ENCODE results near the gene CCT2. TPM values are rescaled to one million over a fixed set of nuclear protein-coding genes. Genes with fewer than 3 reads are reported as not detected.
A peak's percentile ranks its signal among the peaks of the same experiment; 100 is the strongest.

CCT2 gene
- 100 to 1,000 TPM in 11 of 12 donors, not detected in 1; 138 to 223 (median 196) TPM for polyA plus RNA-seq (ENCODE audit: insufficient read length in 12 of 12)
- long read RNA-seq, donor 1, transcript CCT2-201 (16 exons, 2,041 nt) = major isoform, 17 of 130 reads
- long read RNA-seq, donor 1, transcript CCT2-211 (2 exons, 567 nt) = minor isoform, 12 of 130 reads
- long read RNA-seq, donor 1, partial matches to known transcripts = 96 of 130 reads
- long read RNA-seq, donor 1, other reads (novel, unspliced or antisense) = 0 of 130 reads
- long read RNA-seq, donor 2, transcript CCT2-212 (7 exons, 776 nt) = minor isoform, 7 of 141 reads
- long read RNA-seq, donor 2, transcript CCT2-211 (2 exons, 567 nt) = minor isoform, 6 of 141 reads
- long read RNA-seq, donor 2, transcript CCT2-201 (16 exons, 2,041 nt) = major isoform, 52 of 141 reads
- long read RNA-seq, donor 2, partial matches to known transcripts = 74 of 141 reads
- long read RNA-seq, donor 2, other reads (novel, unspliced or antisense) = 0 of 141 reads
- long read RNA-seq, donor 3, transcript CCT2-201 (16 exons, 2,041 nt) = major isoform, 16 of 51 reads
- long read RNA-seq, donor 3, transcript CCT2-211 (2 exons, 567 nt) = minor isoform, 6 of 51 reads
- long read RNA-seq, donor 3, partial matches to known transcripts = 26 of 51 reads
- long read RNA-seq, donor 3, other reads (novel, unspliced or antisense) = 0 of 51 reads
- long read RNA-seq, donor 4, transcript CCT2-201 (16 exons, 2,041 nt) = major isoform, 18 of 46 reads
- long read RNA-seq, donor 4, partial matches to known transcripts = 23 of 46 reads
- long read RNA-seq, donor 4, other reads (novel, unspliced or antisense) = 0 of 46 reads
- long read RNA-seq, donor 5 = 0 reads
- long read RNA-seq, donor 6, transcript CCT2-211 (2 exons, 567 nt) = minor isoform, 10 of 56 reads
- long read RNA-seq, donor 6, transcript CCT2-201 (16 exons, 2,041 nt) = major isoform, 27 of 56 reads
- long read RNA-seq, donor 6, partial matches to known transcripts = 12 of 56 reads
- long read RNA-seq, donor 6, other reads (novel, unspliced or antisense) = 0 of 56 reads
- long read RNA-seq, donor 7, transcript CCT2-201 (16 exons, 2,041 nt) = major isoform, 16 of 35 reads
- long read RNA-seq, donor 7, transcript CCT2-211 (2 exons, 567 nt) = minor isoform, 10 of 35 reads
- long read RNA-seq, donor 7, partial matches to known transcripts = 8 of 35 reads
- long read RNA-seq, donor 7, other reads (novel, unspliced or antisense) = 0 of 35 reads
- long read RNA-seq, donor 8, transcript CCT2-212 (7 exons, 776 nt) = minor isoform, 10 of 130 reads
- long read RNA-seq, donor 8, transcript CCT2-201 (16 exons, 2,041 nt) = major isoform, 37 of 130 reads
- long read RNA-seq, donor 8, transcript CCT2-211 (2 exons, 567 nt) = minor isoform, 6 of 130 reads
- long read RNA-seq, donor 8, partial matches to known transcripts = 74 of 130 reads
- long read RNA-seq, donor 8, other reads (novel, unspliced or antisense) = 0 of 130 reads
- long read RNA-seq, donor 9, transcript CCT2-201 (16 exons, 2,041 nt) = major isoform, 13 of 64 reads
- long read RNA-seq, donor 9, partial matches to known transcripts = 43 of 64 reads
- long read RNA-seq, donor 9, other reads (novel, unspliced or antisense) = 0 of 64 reads
- long read RNA-seq, donor 10, transcript CCT2-201 (16 exons, 2,041 nt) = major isoform, 32 of 93 reads
- long read RNA-seq, donor 10, partial matches to known transcripts = 52 of 93 reads
- long read RNA-seq, donor 10, other reads (novel, unspliced or antisense) = 0 of 93 reads
- long read RNA-seq, donor 11, transcript CCT2-212 (7 exons, 776 nt) = minor isoform, 5 of 128 reads
- long read RNA-seq, donor 11, transcript CCT2-201 (16 exons, 2,041 nt) = major isoform, 47 of 128 reads
- long read RNA-seq, donor 11, transcript CCT2-211 (2 exons, 567 nt) = minor isoform, 7 of 128 reads
- long read RNA-seq, donor 11, partial matches to known transcripts = 65 of 128 reads
- long read RNA-seq, donor 11, other reads (novel, unspliced or antisense) = 0 of 128 reads

DNA sequence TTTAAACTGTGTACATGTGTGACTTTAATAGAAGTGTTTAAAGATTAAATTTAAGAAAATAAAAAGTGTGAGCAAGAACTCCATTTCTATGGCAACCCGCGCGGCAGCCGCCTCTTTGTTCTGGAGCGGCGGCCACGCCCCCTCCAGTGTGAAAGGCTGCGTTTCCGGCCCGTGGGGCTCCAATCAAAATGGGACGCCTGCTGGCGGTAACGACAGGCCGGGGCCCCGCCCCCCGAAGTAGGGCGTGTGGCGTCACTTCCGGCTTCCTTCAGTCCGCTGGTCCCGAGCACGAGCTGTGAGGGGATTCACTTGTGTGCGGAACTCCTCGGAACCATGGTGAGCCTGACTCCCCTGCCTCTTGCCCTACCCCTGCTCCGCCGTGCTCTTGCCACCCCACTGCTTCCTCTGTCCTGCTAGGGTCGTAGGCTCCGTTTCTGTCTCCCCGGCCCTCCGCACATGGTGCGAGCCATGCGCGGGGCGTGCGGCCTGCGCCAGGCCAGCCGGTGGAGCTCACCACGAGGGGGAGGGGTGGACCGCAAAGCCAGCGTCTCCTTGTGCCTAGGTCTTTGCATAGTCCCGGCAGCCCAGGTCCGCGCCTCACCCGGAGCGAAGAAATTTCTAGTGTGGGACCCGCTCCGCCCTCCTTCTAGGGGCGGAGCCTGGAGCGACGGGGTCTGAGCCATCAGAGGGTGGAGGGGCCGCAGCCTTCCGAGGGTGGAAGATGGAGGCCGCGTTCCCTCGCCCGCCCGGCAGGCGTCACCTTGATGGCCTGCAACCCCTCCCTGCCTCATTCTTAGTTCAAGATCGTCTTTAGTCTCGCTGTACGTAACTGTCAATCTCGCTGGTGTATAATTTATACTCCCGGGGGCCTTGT, at the start of gene CCT2:
CCT2 (plus strand) TSS at position 271 of the 874 bp plus-strand sequence; CDS start at position 334, 63 bp downstream.
- DNase-seq = peak; percentile 98

DNA sequence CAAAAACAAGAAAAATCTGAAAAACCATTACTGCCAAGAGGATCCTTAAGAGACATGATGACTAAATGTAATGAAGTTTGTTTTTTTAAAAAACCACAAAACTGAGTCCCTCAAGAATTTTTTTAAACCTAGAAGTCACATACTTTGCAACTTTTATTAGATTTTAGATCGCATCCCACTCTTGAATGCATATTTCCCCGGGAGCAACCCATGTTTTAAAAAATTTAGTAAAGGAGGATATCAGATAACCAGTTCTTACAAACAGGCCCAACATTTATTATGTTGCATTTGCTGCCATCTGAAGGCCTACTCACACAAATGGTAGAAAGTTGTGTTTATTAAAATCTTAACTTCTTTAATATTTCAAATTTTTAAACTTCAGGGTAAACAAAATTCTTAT, 44.3 kb upstream of the CCT2 start:
- DNase-seq = no peak

DNA sequence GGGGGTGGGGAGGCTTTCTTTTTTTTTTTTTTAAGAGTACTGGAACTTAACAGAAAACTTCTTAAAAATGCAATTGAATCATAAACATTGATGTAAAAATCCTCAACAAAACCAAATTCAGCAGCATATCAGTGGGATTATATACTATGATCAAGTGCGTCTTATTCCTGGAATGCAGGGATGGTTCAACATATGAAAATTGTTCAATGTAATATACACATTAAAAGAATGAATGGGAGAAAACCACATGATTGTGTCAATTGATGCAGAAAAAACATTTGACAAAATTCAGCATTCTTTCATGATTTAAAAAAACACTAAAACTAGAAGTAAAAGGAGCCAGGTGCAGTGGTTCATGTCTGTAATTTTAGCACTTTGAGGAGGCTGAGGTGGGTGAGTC, 41.2 kb upstream of the CCT2 start:
- no peak for DNase-seq

DNA sequence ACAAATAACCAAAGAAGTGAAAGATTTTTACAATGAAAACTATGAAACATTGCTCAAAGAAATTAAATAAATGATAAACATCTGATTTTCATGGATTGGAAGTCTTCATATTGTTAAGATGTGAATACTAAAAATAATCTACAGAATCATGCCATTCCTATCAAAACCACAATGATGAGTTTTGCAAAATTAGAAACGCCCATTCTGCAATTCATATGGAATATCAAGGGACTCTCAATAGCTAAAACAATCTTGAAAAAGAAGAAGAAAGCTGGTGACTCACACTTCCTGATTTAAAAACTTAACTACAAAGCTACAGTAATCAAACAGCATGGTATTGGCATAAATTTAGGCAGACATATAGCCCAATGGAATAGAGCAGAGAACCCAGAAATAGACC, 40.2 kb upstream of the CCT2 start:
- no peak for DNase-seq

DNA sequence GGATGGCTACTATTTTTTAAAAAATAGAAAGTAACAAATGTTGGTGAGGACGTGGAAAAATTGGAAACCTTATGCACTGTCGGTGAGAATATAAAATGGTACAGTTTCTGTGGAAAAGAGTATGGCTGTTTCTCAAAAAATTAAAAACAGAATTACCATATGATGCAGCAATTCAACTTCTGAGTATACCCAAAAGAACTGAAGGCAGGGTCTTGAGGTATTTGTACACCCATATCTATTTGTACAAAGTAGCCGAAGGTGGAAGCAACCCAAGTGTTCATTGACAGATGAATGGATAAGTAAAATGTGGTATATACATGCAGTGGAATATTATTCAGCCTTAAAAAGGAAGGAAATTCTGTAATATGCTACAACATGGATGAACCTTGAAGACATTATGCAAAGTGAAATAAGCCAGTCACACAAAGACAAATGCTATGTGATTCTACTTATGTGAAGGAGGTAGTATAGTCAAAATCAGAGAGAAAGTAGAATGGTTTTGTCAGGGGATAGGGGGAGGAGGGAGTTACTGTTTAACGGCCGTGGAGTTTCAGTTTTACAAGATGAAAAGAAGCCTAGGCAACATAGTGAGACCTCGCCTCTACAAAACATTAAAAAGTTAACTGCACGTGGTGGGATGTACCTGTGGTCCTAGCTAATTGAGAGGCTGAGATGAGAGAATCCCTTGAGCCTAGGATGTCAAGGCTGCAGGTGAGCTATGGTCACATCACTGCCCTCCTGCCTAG, 38.4 kb upstream of the CCT2 start:
- no peak for DNase-seq

DNA sequence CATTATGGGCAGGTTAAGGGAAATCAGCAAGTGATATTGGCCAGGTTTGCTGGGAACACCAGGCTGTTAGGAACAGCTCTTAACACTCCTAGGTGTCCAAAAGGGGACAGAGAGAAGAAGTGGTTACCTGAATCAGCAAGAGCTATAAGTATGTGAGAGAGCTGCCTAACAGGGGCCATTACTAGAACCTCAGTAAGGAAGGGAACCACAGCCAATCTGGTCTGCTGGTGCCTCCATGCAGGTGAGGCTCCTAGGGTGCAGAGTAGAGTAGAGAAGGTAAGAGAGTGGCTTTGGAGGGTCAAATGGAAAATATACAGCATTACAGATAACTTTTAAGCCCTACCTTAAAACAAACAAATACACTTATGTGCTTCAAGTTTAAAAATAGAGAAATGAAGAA, 36.6 kb upstream of the CCT2 start:
- DNase-seq = no peak

DNA sequence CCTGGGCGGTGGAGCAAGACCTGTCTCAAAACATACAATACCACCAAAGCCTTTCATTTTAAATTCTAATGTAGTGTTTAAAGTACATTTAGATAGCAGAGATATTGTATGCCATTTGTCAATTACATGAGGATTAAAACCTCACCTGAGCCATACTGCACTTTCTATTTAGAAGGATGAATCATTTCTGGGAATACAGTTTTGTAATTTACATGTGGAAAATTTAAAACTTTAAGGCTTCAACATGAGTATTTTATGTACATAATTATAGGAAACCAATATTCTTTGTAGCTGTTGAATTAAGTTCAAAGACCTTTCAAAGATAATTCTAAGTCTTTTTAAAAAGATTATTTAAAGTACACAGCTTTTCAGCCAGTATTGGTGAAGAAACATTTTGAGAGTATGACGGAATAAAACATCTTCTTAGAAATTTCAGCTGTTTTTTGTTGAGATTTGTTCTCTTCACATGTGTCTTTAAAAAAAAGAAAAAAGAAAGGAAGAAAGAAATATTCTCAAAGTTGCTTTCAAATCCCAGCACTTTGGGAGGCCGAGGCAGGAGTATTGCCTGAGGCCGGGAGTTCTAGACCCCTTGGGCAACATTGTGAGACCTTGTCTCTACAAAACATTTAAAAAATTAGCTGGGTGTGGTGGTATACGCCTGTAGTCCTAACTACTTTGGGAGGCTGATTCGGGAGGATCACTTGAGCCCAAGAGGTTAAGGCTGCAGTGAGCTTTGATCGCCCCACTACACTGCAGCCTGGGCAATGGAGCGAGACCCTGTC, 34.5 kb upstream of the CCT2 start:
- DNase-seq = no peak

DNA sequence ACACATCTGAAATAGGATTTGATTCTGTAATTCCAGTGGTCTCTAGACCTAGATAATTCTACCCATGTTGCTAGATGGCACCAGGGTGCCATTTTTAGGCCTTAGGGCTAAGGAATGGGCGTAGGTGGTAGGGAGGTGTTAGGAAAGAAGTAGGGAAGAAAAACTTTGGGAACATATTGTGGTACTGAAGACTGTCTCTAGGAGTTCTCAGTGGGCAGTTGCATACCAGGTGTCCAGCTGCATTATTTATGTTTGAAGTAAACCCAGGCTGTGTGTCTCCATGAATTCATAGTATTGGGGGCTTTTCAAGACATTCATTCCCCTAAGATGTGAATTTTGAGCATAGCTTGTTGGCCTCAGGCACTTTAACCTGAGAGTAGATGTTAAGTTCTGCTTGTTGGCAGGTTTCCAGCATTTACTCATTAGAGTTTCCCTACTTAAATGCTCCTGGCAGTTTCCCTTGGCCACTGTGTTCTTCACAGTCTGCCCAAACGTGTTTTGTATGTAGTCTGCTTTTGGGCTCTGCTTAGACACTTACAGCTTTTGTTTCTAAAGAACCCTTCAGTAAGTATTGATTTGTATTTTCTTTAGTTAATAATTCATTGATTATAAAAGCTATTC, 31.5 kb upstream of the CCT2 start:
- DNase-seq = no peak

DNA sequence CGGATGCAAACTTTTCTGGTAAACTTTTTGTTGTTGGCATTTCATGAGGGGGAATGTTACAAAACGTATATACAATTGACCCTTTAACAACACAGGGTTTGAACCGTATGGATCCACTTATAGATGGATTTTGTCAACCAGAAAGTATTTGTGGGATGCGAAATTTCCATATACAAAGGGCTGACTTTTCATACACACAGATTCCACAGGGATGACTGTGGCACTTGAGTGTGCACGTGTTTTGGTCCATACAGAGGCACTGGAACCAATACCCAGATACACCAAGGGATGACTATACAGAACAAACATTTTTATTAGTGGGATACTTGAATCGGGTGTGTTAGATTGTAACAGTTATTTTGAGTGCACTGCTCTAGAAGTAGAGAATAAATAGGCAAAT, 29.8 kb upstream of the CCT2 start:
- DNase-seq = no peak

DNA sequence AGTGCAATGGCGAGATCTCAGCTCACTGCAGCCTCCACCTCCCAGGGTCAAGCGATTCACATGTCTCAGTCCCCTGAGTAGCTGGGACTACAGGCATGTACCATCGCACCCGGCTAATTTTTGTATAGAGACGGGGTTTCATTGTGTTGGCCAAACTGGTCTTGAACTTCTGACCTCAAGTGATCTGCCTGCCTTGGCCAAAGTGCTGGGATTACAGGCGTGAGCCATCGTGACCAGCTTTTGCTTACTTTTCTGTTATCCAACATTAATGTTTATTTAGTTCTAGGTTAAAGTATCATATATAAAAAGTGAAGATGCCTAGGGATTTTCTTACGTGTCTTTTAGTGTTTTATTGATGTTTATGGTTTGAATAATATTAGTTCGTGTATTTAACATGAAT, 28.9 kb upstream of the CCT2 start:
- no peak for DNase-seq

DNA sequence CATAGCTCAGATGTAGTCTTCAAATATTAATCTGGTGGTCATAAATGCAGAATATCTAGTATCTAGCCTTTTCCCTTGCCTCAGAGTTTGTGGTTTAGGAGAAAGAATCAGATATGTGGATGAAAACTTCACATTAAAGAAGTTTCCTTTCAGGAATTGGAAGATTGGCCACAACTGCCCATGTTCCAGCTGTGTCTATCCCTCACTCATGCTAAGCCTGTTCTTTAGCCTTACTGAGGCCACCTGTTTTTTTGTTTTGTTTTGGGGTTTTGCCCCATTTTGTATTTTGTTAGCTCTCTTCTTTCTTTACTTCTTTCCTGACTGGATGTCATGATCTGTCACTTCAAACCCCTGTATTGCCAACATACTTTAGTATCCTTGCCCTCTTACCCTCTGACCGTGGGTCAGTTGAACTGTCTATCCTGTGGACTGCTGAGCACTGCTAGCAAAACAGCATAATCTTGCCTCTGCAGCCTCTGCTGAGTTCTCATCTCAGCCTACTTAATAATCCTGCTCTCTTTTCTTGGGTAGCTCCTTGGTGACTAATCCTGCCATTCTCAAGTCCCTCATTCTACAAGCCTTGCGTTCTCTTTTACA, 22.0 kb upstream of the CCT2 start:
- DNase-seq = no peak

DNA sequence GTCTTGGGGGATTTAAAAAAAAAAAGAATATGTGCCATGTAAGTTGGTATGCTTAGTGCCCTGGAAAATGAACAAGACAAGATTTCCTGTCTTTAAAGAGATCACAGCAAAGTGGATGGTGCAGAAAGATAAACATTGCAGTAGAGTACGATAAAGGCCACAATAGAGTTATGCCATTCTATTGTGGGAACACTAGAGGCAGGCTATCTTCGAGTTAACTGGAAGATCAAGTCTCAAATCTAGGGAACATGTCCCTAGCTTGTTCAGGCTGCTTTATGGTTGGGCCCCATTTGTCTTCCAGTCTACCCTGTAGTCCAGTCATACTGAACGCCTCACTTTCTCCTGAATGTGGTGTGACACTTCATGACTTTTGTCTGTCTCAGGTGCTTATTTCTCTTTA, 18.7 kb upstream of the CCT2 start:
- no peak for DNase-seq

DNA sequence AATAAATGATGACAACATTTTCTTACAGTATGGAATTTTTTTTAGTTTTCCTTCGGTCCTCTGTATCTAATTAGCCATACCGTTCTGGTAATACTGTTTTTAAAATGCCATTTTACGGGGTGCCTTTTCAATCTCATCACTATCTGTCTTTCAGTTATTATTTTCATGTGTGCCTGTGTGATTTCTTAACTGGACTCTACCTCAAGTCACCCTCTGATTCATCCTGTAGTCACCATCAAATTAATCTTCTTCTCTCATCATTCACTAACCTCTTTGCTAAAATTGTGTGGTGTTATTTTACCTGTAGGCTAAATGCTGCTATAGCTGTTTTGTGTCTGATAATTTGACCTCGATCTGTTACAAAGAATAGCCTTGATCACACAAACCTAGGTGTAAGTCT, 16.0 kb upstream of the CCT2 start:
- DNase-seq = no peak

DNA sequence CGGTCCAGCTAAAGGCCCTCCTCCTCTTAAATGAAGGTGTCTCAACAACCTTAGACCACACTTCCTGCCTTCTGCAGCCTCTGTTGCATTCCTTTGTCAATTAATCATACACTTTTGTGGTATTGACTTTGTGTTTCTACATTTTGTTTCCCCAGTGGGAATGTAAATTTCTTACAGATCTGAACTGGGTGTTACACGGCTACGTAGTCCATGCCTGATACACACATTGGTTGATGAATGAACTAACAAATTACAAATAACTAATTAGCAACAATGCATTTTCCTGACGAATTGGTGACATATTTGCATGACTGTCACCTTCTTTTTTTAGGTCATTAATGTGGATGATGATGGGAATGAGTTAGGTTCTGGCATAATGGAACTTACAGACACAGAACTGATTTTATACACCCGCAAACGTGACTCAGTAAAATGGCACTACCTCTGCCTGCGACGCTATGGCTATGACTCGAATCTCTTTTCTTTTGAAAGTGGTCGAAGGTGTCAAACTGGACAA, 15.2 kb upstream of the CCT2 start:
- no peak for DNase-seq

DNA sequence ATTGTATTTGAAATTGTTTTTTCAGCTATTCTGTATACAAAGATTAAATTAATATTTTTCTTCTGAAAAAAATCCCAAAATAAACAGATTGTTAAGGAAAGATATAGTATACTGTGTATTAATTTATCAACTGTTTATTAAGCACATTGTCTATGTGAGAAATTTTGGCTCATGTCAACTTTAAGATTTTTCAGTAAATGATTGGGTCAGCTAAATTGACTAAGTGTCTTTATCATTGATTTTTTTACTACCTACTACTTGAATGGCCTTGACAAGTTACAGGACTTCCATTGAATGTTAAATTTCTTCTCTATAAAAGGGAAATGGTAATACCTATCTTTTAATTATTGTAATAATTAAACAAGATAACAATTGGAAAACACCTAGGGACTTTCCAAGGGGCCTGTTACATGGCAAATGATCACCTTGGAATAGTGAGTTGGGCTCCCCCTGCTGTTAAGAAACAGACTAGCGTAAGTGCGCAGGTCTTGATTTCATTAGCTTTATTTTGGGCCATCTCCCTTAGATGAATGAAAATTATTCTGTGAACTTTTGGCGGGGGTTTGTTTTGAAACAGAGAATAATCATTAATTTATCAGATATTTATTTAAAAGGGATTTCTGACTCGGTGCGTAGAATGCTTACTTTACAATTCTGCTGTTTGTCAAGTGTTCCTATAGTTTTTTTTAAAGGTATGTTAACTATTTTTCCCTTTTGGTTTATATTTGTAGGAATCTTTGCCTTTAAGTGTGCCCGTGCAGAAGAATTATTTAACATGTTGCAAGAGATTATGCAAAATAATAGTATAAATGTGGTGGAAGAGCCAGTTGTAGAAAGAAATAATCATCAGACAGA, 14.5 kb upstream of the CCT2 start:
- DNase-seq = peak; percentile 57

DNA sequence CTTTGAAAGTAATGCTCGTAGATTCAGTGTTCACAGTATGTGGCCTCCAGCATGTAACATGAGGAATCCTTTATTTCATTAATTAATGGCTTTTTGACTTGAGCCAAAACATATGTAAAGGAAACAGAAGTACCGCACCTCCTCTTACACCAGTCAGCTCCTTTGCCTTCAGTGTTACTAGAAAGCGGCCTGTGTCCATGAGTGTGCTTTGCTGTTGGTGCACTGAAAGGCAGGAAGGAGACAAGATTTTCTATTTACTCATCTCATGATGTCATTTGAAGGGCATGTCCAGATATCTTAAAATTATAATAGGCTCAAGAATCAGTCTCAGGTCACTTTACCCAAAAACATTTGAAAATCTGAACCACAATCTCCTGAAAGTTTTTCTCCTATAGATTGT, 9.9 kb upstream of the CCT2 start:
- DNase-seq = no peak
